GM21367 (cell line): ENCODE results near the gene COX6B2.

Experiments
- ATAC-seq: cut with Tn5 transposase; IDR thresholded peaks from one replicate; pipeline ENCODE4 v1.9.1; 2021; ENCODE audit not compliant: unreplicated experiment

COX6B2 gene

GRCh38 chr19:55315956-55316525, 38.5 kb downstream of the COX6B2 start:
- no peak for ATAC-seq

GRCh38 chr19:55314396-55314795, 40.1 kb downstream of the COX6B2 start:
- ATAC-seq = no peak

- no peak for ATAC-seq
Observed at GRCh38 chr19:55312621-55313512, 41.7 kb downstream of the COX6B2 start.

GRCh38 chr19:55311797-55312196, 42.7 kb downstream of the COX6B2 start:
- no peak for ATAC-seq

GRCh38 chr19:55311397-55311796, 43.1 kb downstream of the COX6B2 start:
- ATAC-seq = no peak

GRCh38 chr19:55310498-55310897, 44.0 kb downstream of the COX6B2 start:
- no peak for ATAC-seq

- no peak for ATAC-seq
Observed at GRCh38 chr19:55309448-55309847, 45.1 kb downstream of the COX6B2 start.

- no peak for ATAC-seq
Observed at GRCh38 chr19:55308281-55308680, 46.2 kb downstream of the COX6B2 start.

- ATAC-seq = no peak
Observed at GRCh38 chr19:55306712-55307111, 47.8 kb downstream of the COX6B2 start.

GRCh38 chr19:55305983-55306562, 48.4 kb downstream of the COX6B2 start:
- ATAC-seq = no peak

- ATAC-seq = no peak
Observed at GRCh38 chr19:55305491-55305890, 49.0 kb downstream of the COX6B2 start.

- ATAC-seq = no peak
Observed at GRCh38 chr19:55304980-55305379, 49.5 kb downstream of the COX6B2 start.

- ATAC-seq = no peak
Observed at GRCh38 chr19:55304279-55304978, 50.1 kb downstream of the COX6B2 start.

- no peak for ATAC-seq
Observed at GRCh38 chr19:55303477-55303876, 51.0 kb downstream of the COX6B2 start.

GRCh38 chr19:55302318-55302703, 52.2 kb downstream of the COX6B2 start:
- ATAC-seq = no peak

- no peak for ATAC-seq
Observed at GRCh38 chr19:55301459-55302317, 52.8 kb downstream of the COX6B2 start.

GRCh38 chr19:55300886-55301458, 53.5 kb downstream of the COX6B2 start:
- no peak for ATAC-seq

- no peak for ATAC-seq
Observed at GRCh38 chr19:55299991-55300390, 54.5 kb downstream of the COX6B2 start.
